WERI-Rb-1 (cell line): ENCODE data around the gene L1CAM.

ENCODE experiments used
- DNase-seq: peaks from one replicate; pipeline ENCODE4 v3.0.0-alpha.2; 2020
- H3K27ac ChIP-seq: fragments of 250-450 bp; sonication (Bioruptor Pico); 2 replicates; pipeline ENCODE4 v1.5.1; 2020; ENCODE audit warnings: mild to moderate bottlenecking, moderate library complexity
- H3K27me3 ChIP-seq: fragments of 250-450 bp; sonication (Bioruptor Pico); 2 replicates; pipeline ENCODE4 v1.5.1; 2021; ENCODE audit warnings: mild to moderate bottlenecking, low read depth, moderate library complexity; ENCODE audit not compliant: insufficient read depth, severe bottlenecking
- H3K36me3 ChIP-seq: fragments of 250-450 bp; sonication (Bioruptor Pico); 2 replicates; pipeline ENCODE4 v1.5.1; 2020; ENCODE audit warnings: mild to moderate bottlenecking, moderate library complexity
- H3K4me3 ChIP-seq: 2 replicates; pipeline ENCODE4 v1.5.1; 2011; ENCODE audit warnings: low read depth, mild to moderate bottlenecking, control low read depth, low read length
- H3K9me3 ChIP-seq: fragments of 250-450 bp; sonication (Bioruptor Pico); 2 replicates; pipeline ENCODE4 v1.5.1; 2021; ENCODE audit warnings: mild to moderate bottlenecking, moderate library complexity; ENCODE audit not compliant: severe bottlenecking
- TF ChIP-seq, protein P1 (sequence below): IDR thresholded peaks from 2 replicates; pipeline ENCODE4 v1.5.1; 2011; ENCODE audit warnings: low read depth, mild to moderate bottlenecking, control low read depth, inconsistent platforms, low read length

Gene L1CAM

GRCh38 chrX:153873282-153874084 is 12.5 kb downstream of the L1CAM start:
- Histone ChIP-seq H3K9me3 (no peaks in the 10 kb centered on the region), H3K36me3 (peaks cover 29% of the 10 kb centered on the region), H3K27me3 (peaks cover 21% of the 10 kb centered on the region), H3K27ac (peak overlapping the region; percentile 89), H3K4me3 (peak overlapping the region; percentile 7; the same call in 1 of the 2 replicates)
- peak; percentile 88 for DNase-seq
- TF ChIP-seq, protein P1, sequence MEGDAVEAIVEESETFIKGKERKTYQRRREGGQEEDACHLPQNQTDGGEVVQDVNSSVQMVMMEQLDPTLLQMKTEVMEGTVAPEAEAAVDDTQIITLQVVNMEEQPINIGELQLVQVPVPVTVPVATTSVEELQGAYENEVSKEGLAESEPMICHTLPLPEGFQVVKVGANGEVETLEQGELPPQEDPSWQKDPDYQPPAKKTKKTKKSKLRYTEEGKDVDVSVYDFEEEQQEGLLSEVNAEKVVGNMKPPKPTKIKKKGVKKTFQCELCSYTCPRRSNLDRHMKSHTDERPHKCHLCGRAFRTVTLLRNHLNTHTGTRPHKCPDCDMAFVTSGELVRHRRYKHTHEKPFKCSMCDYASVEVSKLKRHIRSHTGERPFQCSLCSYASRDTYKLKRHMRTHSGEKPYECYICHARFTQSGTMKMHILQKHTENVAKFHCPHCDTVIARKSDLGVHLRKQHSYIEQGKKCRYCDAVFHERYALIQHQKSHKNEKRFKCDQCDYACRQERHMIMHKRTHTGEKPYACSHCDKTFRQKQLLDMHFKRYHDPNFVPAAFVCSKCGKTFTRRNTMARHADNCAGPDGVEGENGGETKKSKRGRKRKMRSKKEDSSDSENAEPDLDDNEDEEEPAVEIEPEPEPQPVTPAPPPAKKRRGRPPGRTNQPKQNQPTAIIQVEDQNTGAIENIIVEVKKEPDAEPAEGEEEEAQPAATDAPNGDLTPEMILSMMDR, result no peak

- Histone ChIP-seq H3K36me3 (peaks cover 42% of the 10 kb centered on the region), H3K27me3 (peaks cover 26% of the 10 kb centered on the region), H3K4me3 (no peak overlapping the region), H3K9me3 (no peaks in the 10 kb centered on the region), H3K27ac (peak overlapping the region; percentile 89)
- peak; percentile 53 for DNase-seq
- TF ChIP-seq, protein P1, result no peak
Observed at GRCh38 chrX:153871946-153872878, 13.8 kb downstream of the L1CAM start.

DNA sequence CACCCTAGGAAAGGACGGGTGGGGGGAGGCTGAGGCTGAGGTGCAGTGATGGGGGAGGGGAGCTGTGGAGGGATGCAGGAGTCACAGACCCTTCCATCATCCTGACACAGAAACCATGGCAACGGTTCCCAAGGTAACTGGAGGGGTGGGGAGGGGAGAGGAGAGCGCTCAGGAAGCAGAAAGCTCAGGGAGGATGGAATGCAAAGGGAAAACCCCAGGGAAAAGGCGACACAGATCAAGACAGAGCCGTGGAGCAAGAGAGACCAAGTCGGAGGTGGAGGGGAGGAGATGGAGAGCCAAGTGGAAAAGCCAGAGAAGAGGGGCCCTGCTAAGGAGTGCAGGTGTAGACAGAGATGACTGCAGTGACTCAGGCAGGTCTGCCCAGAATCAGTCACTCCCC is 14.5 kb downstream of the L1CAM start:
- TF ChIP-seq, protein P1, result no peak
- Histone ChIP-seq H3K27me3 (peaks cover 27% of the 10 kb centered on the region), H3K4me3 (no peak overlapping the region), H3K9me3 (no peaks in the 10 kb centered on the region), H3K36me3 (peaks cover 49% of the 10 kb centered on the region), H3K27ac (peak overlapping the region; percentile 55)
- DNase-seq, result no peak

DNA sequence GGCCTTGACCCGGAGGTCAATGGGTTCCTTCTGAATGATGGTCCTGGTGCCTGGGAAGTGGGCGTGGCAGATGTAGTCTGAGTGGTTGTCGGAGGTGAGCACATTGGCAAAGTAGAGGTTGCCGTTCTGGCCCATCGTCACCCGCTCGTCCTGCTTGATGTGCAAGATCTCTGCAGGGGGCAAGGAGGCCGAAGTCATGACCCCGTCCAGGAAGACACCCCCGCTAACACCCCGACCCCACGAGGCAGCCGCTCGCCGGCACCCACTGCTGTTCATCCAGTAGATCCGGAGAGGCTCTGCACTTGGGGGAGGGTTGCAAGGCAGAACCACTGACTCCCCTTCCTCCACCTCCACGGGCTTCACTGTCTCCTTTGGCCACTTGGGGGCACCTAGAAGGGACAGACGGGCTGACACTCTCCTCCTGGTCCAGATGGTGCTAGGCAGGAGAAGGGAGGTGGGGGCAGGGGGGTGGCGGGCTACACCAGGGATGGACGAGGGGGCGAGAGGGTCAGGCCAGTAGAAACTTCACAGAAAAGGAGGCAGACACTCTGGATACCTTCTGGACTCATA is 15.1 kb downstream of the L1CAM start:
- no peaks in the 10 kb centered on the region for H3K9me3 ChIP-seq
- H3K4me3 ChIP-seq, result no peak overlapping the region
- peak; percentile 86 for DNase-seq
- TF ChIP-seq, protein P1, result peak; percentile 70
- peaks cover 27% of the 10 kb centered on the region for H3K27me3 ChIP-seq
- H3K36me3 ChIP-seq, result peaks cover 52% of the 10 kb centered on the region
- peak overlapping the region; percentile 55 for H3K27ac ChIP-seq

- H3K36me3 ChIP-seq, result peaks cover 58% of the 10 kb centered on the region
Observed at GRCh38 chrX:153870288-153870690, 15.7 kb downstream of the L1CAM start.

More at GRCh38 chrX:153870288-153870690, 15.7 kb downstream of the L1CAM start:
- H3K9me3 ChIP-seq, result no peaks in the 10 kb centered on the region
- TF ChIP-seq, protein P1, result no peak
- H3K27me3 ChIP-seq, result peaks cover 32% of the 10 kb centered on the region
- no peak for DNase-seq
- no peak overlapping the region for H3K4me3 ChIP-seq
- H3K27ac ChIP-seq, result no peak overlapping the region
